Measurements from ENCODE around the gene TSPEAR. TPM values are rescaled to one million over a fixed set of nuclear protein-coding genes. Genes with fewer than 3 reads are reported as not detected.

TSPEAR gene
- total RNA-seq, 1 experiment from 2014 or later: 2.1 TPM

GRCh38 chr21:44526096-44526997, 185.0 kb downstream of the TSPEAR start (continued):
- TF ChIP-seq E2F1 (CRISPR knock-in tag; IDR thresholded peaks at IDR 0.05): no peak
- no peak for TF ChIP-seq STAT6 (CRISPR knock-in tag; conservative IDR thresholded peaks at IDR 0.05; ENCODE audit: low read depth)
- no peak for TF ChIP-seq KAT7 (CRISPR knock-in tag; IDR thresholded peaks at IDR 0.05; ENCODE audit: borderline replicate concordance)
- TF ChIP-seq ERG (CRISPR knock-in tag; IDR thresholded peaks at IDR 0.05): no peak
- no peak for TF ChIP-seq TCF7 (CRISPR knock-in tag; IDR thresholded peaks at IDR 0.05; ENCODE audit: low read depth)
- TF ChIP-seq MXD4 (CRISPR knock-in tag; IDR thresholded peaks at IDR 0.05; ENCODE audit: borderline replicate concordance): no peak
- TF ChIP-seq ZNF425 (CRISPR knock-in tag; conservative IDR thresholded peaks at IDR 0.05): no peak
- TF ChIP-seq ZBTB21 (CRISPR knock-in tag; IDR thresholded peaks at IDR 0.05; ENCODE audit: borderline replicate concordance): no peak
- TF ChIP-seq ZNF671 (CRISPR knock-in tag; IDR thresholded peaks at IDR 0.05): no peak

GRCh38 chr21:44525391-44526095, 185.8 kb downstream of the TSPEAR start:
- CTCF ChIA-PET: no interaction called here
- ATAC-seq: no peak
- DNase-seq (ENCODE audit: low spot score): no peak
- TF ChIP-seq E2F4 (CRISPR knock-in tag; IDR thresholded peaks at IDR 0.05; ENCODE audit: borderline replicate concordance, low read depth) (no peak), FOXP4 (CRISPR knock-in tag; IDR thresholded peaks at IDR 0.05) (no peak), ZBTB43 (CRISPR knock-in tag; IDR thresholded peaks at IDR 0.05) (no peak), TEAD4 (CRISPR knock-in tag; IDR thresholded peaks at IDR 0.05) (no peak), NFYB (CRISPR knock-in tag; conservative IDR thresholded peaks at IDR 0.05; ENCODE audit: low read depth) (no peak), PREB (CRISPR knock-in tag; IDR thresholded peaks at IDR 0.05; ENCODE audit: borderline replicate concordance) (no peak), TEAD1 (CRISPR knock-in tag; IDR thresholded peaks at IDR 0.05) (no peak), HMGXB4 (CRISPR knock-in tag; IDR thresholded peaks at IDR 0.05) (no peak)

More at GRCh38 chr21:44525391-44526095, 185.8 kb downstream of the TSPEAR start:
- Mint-ChIP-seq H3K27me3 (ENCODE audit: low read depth) (no peaks in the 10 kb centered on the region), H3K36me3 (no peaks in the 10 kb centered on the region), H3K9me3 (no peaks in the 10 kb centered on the region), H3K4me1 (no peaks in the 10 kb centered on the region), H3K27ac (no peak overlapping the region), H3K4me3 (no peak overlapping the region)
- POLR2A ChIA-PET: interaction anchor here (0.7 kb wide), 1 partner anchor 32 kb away, joined by 3 read pairs; no protein-coding TSS in a partner anchor
